Nephron (organoid): Measurements from ENCODE around the gene TACO1.

ENCODE experiments used
- H3K27ac Mint-ChIP-seq, 3 experiments: 2 replicates each; pipeline ENCODE4 v1.8.0; 2020; ENCODE audit warnings: mixed read lengths in 3 of 3, mild to moderate bottlenecking in 2 of 3, moderate library complexity in 1 of 3
- H3K27me3 Mint-ChIP-seq: 2 replicates; pipeline ENCODE4 v1.8.0; 2021; ENCODE audit warnings: low read depth, mild to moderate bottlenecking, moderate library complexity, mixed read lengths
- H3K36me3 Mint-ChIP-seq: 2 replicates; pipeline ENCODE4 v1.8.0; 2020; ENCODE audit warnings: low read depth, mixed read lengths
- H3K4me1 Mint-ChIP-seq: 2 replicates; pipeline ENCODE4 v1.8.0; 2020; ENCODE audit warnings: mixed read lengths
- H3K4me3 Mint-ChIP-seq, 3 experiments: 2 replicates each; pipeline ENCODE4 v1.8.0; 2020; ENCODE audit warnings: mild to moderate bottlenecking in 3 of 3, mixed read lengths in 3 of 3, moderate library complexity in 2 of 3
- H3K9me3 Mint-ChIP-seq: 2 replicates; pipeline ENCODE4 v1.8.0; 2020; ENCODE audit warnings: mixed read lengths
- TF ChIP-seq, protein P1 (sequence below), 3 experiments: fragments of 200-600 bp; sonication (generic); IDR thresholded peaks; one replicate each; pipeline ENCODE4 v1.5.0; 2021; ENCODE audit warnings: antibody characterized with exemption in 3 of 3; ENCODE audit not compliant: unreplicated experiment in 3 of 3

Gene TACO1

GRCh38 chr17:63634816-63635215 is 34.1 kb downstream of the TACO1 start:
- H3K4me1 Mint-ChIP-seq = peaks cover 17% of the 10 kb centered on the region
- H3K9me3 Mint-ChIP-seq = no peaks in the 10 kb centered on the region
- no peaks in the 10 kb centered on the region for H3K27me3 Mint-ChIP-seq
- peak overlapping the region in 2 of 3 experiments; percentile 81 to 91 for H3K27ac Mint-ChIP-seq
- peaks cover 23% of the 10 kb centered on the region for H3K36me3 Mint-ChIP-seq
- H3K4me3 Mint-ChIP-seq = no peak overlapping the region
- TF ChIP-seq, protein P1, sequence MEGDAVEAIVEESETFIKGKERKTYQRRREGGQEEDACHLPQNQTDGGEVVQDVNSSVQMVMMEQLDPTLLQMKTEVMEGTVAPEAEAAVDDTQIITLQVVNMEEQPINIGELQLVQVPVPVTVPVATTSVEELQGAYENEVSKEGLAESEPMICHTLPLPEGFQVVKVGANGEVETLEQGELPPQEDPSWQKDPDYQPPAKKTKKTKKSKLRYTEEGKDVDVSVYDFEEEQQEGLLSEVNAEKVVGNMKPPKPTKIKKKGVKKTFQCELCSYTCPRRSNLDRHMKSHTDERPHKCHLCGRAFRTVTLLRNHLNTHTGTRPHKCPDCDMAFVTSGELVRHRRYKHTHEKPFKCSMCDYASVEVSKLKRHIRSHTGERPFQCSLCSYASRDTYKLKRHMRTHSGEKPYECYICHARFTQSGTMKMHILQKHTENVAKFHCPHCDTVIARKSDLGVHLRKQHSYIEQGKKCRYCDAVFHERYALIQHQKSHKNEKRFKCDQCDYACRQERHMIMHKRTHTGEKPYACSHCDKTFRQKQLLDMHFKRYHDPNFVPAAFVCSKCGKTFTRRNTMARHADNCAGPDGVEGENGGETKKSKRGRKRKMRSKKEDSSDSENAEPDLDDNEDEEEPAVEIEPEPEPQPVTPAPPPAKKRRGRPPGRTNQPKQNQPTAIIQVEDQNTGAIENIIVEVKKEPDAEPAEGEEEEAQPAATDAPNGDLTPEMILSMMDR (IDR thresholded peaks at IDR 0.05; ENCODE audit: unreplicated experiment in 3 of 3) = no peak

DNA sequence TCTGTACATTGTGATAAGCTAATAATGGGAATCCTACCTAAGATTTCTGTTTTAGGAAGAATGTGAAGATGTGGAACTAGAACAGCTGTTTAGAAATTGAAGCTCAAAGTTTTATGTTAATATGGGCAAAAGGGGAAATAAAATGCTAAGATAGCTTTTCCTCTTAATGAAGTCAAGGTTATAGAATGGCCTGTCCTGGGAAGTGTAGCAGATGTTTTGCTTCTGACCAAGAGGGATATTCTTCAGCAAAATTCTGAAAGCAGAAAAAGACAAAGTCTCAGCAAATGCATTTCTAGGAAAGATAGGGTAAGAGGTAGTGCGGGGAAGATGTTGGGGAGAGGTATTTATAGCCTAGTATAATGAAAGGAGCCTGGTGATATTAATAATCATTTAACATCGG is 34.6 kb downstream of the TACO1 start:
- peaks cover 26% of the 10 kb centered on the region for H3K36me3 Mint-ChIP-seq
- peaks cover 17% of the 10 kb centered on the region for H3K4me1 Mint-ChIP-seq
- no peak overlapping the region for H3K4me3 Mint-ChIP-seq
- TF ChIP-seq, protein P1 (IDR thresholded peaks at IDR 0.05; ENCODE audit: unreplicated experiment in 3 of 3) = no peak
- H3K27ac Mint-ChIP-seq = peak overlapping the region in 2 of 3 experiments; percentile 23 to 91
- no peaks in the 10 kb centered on the region for H3K9me3 Mint-ChIP-seq
- H3K27me3 Mint-ChIP-seq = no peaks in the 10 kb centered on the region

GRCh38 chr17:63635787-63636186 is 35.1 kb downstream of the TACO1 start:
- Mint-ChIP-seq H3K4me1 (peaks cover 17% of the 10 kb centered on the region), H3K27me3 (no peaks in the 10 kb centered on the region), H3K36me3 (peaks cover 26% of the 10 kb centered on the region), H3K27ac (peak overlapping the region in 2 of 3 experiments; percentile 23 to 91), H3K4me3 (no peak overlapping the region), H3K9me3 (no peaks in the 10 kb centered on the region)
- TF ChIP-seq, protein P1 (IDR thresholded peaks at IDR 0.05; ENCODE audit: unreplicated experiment in 3 of 3) = no peak

DNA sequence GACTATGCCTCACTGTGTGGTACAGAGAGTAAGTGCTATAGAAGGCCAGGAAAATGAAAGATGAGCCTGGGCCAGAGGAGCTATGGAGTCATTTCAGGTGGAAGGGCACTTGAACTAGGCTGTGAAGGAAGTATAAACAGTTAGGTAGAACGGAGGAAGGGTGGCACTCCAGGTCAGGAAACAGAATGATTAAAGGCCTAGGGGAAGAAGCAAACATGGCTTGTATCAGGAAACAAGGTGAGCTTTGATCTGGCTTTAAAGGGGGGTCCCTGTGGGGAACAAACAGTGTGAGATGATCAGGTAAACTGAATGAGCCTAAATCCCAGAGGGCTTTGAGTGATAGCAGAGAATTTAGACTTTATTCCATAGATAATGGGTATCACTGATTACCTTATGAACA is 38.4 kb downstream of the TACO1 start:
- Mint-ChIP-seq H3K27ac (no peak overlapping the region), H3K27me3 (no peaks in the 10 kb centered on the region), H3K36me3 (peaks cover 22% of the 10 kb centered on the region), H3K9me3 (no peaks in the 10 kb centered on the region), H3K4me3 (no peak overlapping the region), H3K4me1 (peaks cover 9% of the 10 kb centered on the region)
- TF ChIP-seq, protein P1 (IDR thresholded peaks at IDR 0.05; ENCODE audit: unreplicated experiment in 3 of 3) = no peak

DNA sequence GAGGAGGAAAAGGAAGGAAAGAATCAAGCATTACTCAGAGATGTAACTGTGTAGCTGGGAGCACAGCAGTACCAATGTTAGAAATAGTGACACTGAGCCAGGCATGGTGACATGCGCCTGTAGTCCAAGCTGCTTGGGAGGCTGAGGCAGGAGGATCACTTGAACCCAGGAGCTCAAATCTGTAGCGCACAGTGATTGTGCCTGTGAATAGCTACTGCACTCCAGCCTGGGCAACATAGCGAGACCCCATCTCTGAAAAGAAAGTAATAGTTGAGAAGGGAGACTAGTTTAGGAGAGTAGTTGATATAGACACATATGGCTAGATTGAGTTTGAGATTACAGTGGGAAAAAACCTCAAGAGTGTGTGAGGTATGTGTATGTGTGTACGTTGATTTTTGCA is 39.3 kb downstream of the TACO1 start:
- peaks cover 27% of the 10 kb centered on the region for H3K36me3 Mint-ChIP-seq
- TF ChIP-seq, protein P1 (IDR thresholded peaks at IDR 0.05; ENCODE audit: unreplicated experiment in 3 of 3) = no peak
- H3K9me3 Mint-ChIP-seq = no peaks in the 10 kb centered on the region
- no peak overlapping the region for H3K4me3 Mint-ChIP-seq
- H3K27me3 Mint-ChIP-seq = no peaks in the 10 kb centered on the region
- no peak overlapping the region for H3K27ac Mint-ChIP-seq
- peaks cover 5% of the 10 kb centered on the region for H3K4me1 Mint-ChIP-seq

DNA sequence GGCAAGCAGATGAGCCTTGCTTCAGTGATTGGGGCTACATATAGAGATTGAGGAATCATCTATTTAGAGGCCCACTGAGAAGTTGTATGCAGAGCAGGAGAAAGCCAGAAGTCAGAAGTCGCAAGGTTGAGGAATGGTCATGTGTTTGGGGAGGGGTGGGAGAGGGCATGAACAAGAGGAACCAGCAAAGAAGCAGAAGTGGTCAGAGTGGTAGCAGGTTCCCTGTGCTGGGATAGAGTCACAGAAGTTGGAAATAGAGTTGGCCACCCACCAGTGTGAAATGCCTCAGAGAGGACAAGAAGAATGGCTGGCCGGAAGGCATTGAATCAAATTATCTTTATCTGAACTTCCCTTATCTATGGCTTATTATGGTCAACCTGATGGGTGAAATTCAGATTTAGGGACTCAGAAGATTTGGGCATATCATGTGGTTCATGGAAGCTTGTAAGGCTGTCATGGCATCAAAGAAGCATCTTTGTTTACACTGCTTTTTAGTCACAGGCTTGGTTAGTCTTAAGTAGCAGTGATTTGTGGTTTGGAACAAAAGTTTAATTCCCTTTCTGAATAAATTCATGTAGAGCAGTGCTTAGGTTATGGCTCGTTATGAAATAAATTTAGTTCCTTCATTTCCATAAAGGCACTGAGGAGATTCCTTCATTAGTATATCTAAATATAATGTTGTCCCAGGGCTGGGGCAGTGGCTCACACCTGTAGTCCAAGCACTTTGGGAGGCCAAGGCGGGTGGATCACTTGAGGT is 41.2 kb downstream of the TACO1 start:
- no peaks in the 10 kb centered on the region for H3K4me1 Mint-ChIP-seq
- H3K36me3 Mint-ChIP-seq = peaks cover 20% of the 10 kb centered on the region
- H3K27me3 Mint-ChIP-seq = no peaks in the 10 kb centered on the region
- H3K9me3 Mint-ChIP-seq = no peaks in the 10 kb centered on the region
- no peak overlapping the region for H3K27ac Mint-ChIP-seq
- H3K4me3 Mint-ChIP-seq = no peak overlapping the region
- TF ChIP-seq, protein P1 (IDR thresholded peaks at IDR 0.05; ENCODE audit: unreplicated experiment in 3 of 3) = no peak
